Measurements from ENCODE around the gene EIF3I. TPM values are rescaled to one million over a fixed set of nuclear protein-coding genes. Genes with fewer than 3 reads are reported as not detected.

Gene EIF3I
- total and polyA plus RNA-seq, 10 of the 15 experiments (the other 5 are each of a cell fraction or from before 2014, with no cell fraction given): 208 to 606 (median 352) TPM

GRCh38 chr1:32180186-32181060 is 41.8 kb upstream of the EIF3I start:
- ChIA-PET RAD21 (ENCODE audit: unreplicated experiment) (interaction anchor here (0.8 to 3.9 kb wide), 10 partner anchors 17 to 214 kb away, joined by 3 to 22 read pairs (median 8); partner anchors contain the start of genes BSDC1, CCDC28B, KPNA6 and TMEM39B), CTCF (interaction anchor here (0.6 to 4.2 kb wide), 9 partner anchors 20 to 156 kb away, joined by 3 to 16 read pairs (median 4); partner anchors contain the start of genes CCDC28B and KPNA6), POLR2A (interaction anchor here (0.8 to 3.5 kb wide), 7 partner anchors 21 to 214 kb away, joined by 3 to 25 read pairs (median 7); partner anchors contain the start of genes BSDC1, CCDC28B, KPNA6 and TMEM39B), SMC1A (ENCODE audit: uncharacterized antibody, unreplicated experiment) (interaction anchor here (0.8 to 4.0 kb wide), 10 partner anchors 12 to 136 kb away, joined by 3 to 26 read pairs (median 4); partner anchors contain the start of genes CCDC28B and KPNA6)
- Histone ChIP-seq H3K4me1 (ENCODE audit: control insufficient read depth, insufficient read depth, low read length) (peaks cover 17% of the 10 kb centered on the region), H3K4me2 (ENCODE audit: control insufficient read depth, insufficient read depth) (peak overlapping the region; percentile 100), H3K27ac (ENCODE audit: control insufficient read depth, insufficient read depth) (peak overlapping the region; percentile 85), H2AFZ (ENCODE audit: control insufficient read depth, low read depth, low read length) (peak overlapping the region; percentile 51), H3K36me3 (ENCODE audit: control insufficient read depth in 2 of 2, insufficient read depth in 2 of 2, low read length in 1 of 2) (peaks cover 4 to 15% of the 10 kb centered on the region in 2 experiments), H4K20me1 (ENCODE audit: control insufficient read depth, insufficient read depth) (no peaks in the 10 kb centered on the region), H3K27me3 (replicated peaks in 1 of 2; ENCODE audit: control insufficient read depth in 2 of 2, insufficient read depth in 2 of 2, low read length in 1 of 2) (no peaks in the 10 kb centered on the region), H3K9ac (ENCODE audit: control insufficient read depth, insufficient read depth, low read length) (peak overlapping the region; percentile 90), H3K79me2 (ENCODE audit: control insufficient read depth, insufficient read depth, low read length) (peaks cover 48% of the 10 kb centered on the region), H3K9me3 (replicated peaks; ENCODE audit: control insufficient read depth, insufficient read depth, low read length) (no peaks in the 10 kb centered on the region), H3K4me3 (peak overlapping the region; percentile 89)
- no TSS peak for BruUV-seq (replicated peaks)
- intact Hi-C loops (cut with micrococcal nuclease; ENCODE audit: unreplicated experiment): loop anchor here (2.0 kb wide), 1 partner anchor 20 kb away; the partner anchor contains the start of gene CCDC28B
- TF ChIP-seq YY1 (IDR thresholded peaks at IDR 0.05; ENCODE audit: low read depth, low read length): 0 out of 2 replicates have a peak, but pooled peaks have one; percentile 20
- TF ChIP-seq CBFB (IDR thresholded peaks at IDR 0.05; ENCODE audit: low read depth): 0 out of 2 replicates have a peak, but pooled peaks have one; percentile 12
- no peak for TF ChIP-seq STAT1 (conservative IDR thresholded peaks at IDR 0.05)
- TF ChIP-seq SPI1 (IDR thresholded peaks at IDR 0.05; ENCODE audit: borderline replicate concordance, insufficient read depth, low read depth, low read length): peak; percentile 16; the same call in 1 of the 2 replicates
- TF ChIP-seq IKZF2 (IDR thresholded peaks at IDR 0.05): peak in 1 of 2 experiments; percentile 40
- TF ChIP-seq E2F4 (IDR thresholded peaks at IDR 0.05; ENCODE audit: low read depth, low read length): no peak
- TF ChIP-seq EGR1 (IDR thresholded peaks at IDR 0.05; ENCODE audit: borderline replicate concordance in 1 of 2, low read depth in 2 of 2, low read length in 2 of 2): 0 out of 3 replicates have a peak, but pooled peaks of 1 of the 2 experiments have one; percentile 3
- TF ChIP-seq GATAD2B (conservative IDR thresholded peaks at IDR 0.05; ENCODE audit: low read depth): no peak
- TF ChIP-seq HDAC2 (IDR thresholded peaks at IDR 0.05): no peak
- peak; percentile 13; the same call in 1 of the 2 replicates for TF ChIP-seq MTA3 (IDR thresholded peaks at IDR 0.05; ENCODE audit: borderline replicate concordance, low read length)
- TF ChIP-seq, protein P1, sequence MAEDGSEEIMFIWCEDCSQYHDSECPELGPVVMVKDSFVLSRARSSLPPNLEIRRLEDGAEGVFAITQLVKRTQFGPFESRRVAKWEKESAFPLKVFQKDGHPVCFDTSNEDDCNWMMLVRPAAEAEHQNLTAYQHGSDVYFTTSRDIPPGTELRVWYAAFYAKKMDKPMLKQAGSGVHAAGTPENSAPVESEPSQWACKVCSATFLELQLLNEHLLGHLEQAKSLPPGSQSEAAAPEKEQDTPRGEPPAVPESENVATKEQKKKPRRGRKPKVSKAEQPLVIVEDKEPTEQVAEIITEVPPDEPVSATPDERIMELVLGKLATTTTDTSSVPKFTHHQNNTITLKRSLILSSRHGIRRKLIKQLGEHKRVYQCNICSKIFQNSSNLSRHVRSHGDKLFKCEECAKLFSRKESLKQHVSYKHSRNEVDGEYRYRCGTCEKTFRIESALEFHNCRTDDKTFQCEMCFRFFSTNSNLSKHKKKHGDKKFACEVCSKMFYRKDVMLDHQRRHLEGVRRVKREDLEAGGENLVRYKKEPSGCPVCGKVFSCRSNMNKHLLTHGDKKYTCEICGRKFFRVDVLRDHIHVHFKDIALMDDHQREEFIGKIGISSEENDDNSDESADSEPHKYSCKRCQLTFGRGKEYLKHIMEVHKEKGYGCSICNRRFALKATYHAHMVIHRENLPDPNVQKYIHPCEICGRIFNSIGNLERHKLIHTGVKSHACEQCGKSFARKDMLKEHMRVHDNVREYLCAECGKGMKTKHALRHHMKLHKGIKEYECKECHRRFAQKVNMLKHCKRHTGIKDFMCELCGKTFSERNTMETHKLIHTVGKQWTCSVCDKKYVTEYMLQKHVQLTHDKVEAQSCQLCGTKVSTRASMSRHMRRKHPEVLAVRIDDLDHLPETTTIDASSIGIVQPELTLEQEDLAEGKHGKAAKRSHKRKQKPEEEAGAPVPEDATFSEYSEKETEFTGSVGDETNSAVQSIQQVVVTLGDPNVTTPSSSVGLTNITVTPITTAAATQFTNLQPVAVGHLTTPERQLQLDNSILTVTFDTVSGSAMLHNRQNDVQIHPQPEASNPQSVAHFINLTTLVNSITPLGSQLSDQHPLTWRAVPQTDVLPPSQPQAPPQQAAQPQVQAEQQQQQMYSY (CRISPR knock-in tag; IDR thresholded peaks at IDR 0.05): no peak
- no peak for TF ChIP-seq ZNF384 (IDR thresholded peaks at IDR 0.05; ENCODE audit: borderline replicate concordance, low read depth, low read length)
- no peak for TF ChIP-seq NBN (IDR thresholded peaks at IDR 0.05)
- no peak for TF ChIP-seq SIX5 (IDR thresholded peaks at IDR 0.05; ENCODE audit: low read depth, low read length, severe bottlenecking)
- FAIRE-seq (peak; percentile 93), ATAC-seq (peak; percentile 53), DNase-seq (ENCODE audit: low read depth, low spot score) (no peak)
- in situ Hi-C loops (cut with MboI): no loop called here
- 1% methylated on average over 36 of the region's 36 CpGs for WGBS (ENCODE audit: insufficient coverage, insufficient replicate concordance, low lambda C conversion rate, missing lambda C conversion rate)

Measured in GM12878 (cell line).